NCI-H1694 (cell line): ENCODE data around the gene GDA.
"Not testable (repeated sequence)": the region's sequence is repeated elsewhere in the genome, so short reads cannot be mapped to it uniquely, and the experiment has no call there.

Experiments
- DNase-seq: peaks from one replicate; lab custom pipeline; 2025; lab: John Stamatoyannopoulos, UW

Gene GDA

DNA sequence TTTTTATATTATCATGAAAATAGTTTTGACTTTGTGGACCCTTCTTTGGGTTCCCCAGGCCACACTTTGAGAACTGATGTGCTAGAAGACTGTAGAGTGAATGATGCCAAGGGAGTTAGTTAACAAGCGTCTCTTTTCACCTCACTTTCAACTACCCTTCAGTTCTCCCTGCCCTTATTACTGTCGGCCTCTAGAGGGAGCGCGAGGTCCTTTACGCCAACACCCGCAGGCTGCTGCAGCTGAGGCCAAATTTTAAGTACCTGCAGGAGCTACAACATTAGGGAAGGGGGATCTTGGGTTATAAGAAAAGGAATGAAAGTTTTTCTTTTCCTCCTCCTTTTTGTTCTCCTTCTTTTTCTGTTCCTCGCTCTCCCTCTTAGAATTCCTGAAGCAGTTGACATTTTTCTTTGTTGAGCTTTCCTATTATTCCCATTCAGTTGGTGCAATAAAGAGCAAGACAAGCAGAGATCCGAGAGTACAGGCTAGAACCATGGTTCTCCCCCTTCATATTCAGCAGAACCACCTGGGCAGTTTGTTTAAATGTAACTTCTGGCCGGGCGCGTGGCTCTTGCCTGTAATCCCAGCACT lies 131.8 kb downstream of the GDA start:
- DNase-seq, result no peak

DNA sequence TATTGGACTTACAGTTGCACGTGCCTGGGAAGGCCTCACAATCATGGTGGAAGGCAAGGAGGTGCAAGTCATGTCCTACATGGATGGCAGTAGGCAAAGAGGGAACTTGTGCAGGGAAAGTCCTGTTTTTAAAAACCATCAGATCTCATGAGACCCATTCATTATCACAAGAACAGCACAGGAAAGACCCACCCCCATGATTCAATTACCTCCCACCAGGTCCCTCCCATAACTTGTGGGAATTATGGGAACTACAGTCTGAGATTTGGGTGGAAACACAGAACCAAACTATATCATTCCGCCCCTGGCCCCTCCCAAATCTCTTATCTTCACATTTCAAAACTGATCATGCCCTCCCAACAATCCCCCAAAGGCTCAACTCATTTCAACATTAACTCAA lies 140.2 kb downstream of the GDA start:
- no peak for DNase-seq

DNA sequence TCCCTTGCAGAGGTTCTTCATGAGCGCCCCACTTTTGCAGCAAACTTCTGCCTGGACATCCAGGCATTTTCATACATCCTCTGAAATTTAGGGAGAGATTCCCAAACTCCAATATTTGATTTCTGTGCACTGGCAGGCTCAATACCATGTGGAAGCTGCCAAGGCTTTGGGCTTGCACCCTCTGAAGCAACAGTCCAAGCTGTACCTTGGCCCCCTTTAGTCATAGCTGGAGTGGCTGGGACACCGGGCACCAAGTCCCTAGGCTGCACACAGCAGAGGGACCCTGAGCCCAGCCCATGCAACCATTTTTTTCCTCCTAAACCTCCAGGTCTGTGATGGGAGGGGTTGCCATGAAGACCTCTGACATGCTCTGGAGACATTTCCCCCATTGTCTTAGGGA lies 141.1 kb downstream of the GDA start:
- DNase-seq, result no peak

- not testable (repeated sequence) for DNase-seq
Measured at GRCh38 chr9:72291576-72291975, 142.3 kb downstream of the GDA start.

DNA sequence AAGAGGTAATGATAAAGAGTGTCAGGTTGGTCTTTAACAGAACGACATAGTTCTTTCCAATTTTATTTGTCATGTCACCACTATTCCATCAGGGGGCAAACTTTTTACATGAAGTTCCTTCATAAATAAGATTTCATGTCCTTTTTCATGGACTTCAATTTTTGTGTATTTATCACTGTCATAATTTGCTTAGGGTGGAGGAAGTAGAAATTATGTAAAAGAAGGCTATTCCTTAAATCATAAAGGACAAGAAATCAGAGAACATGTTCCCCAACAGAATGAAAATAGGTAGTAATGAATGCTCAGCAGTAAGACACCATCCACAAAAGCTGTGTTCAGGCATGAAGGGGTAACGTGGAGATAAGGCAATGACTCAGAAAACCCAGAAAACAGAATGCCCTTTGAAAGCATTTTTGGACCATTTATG lies 143.0 kb downstream of the GDA start:
- DNase-seq, result peak; percentile 28

- DNase-seq, result no peak
Measured at GRCh38 chr9:72292874-72293607, 143.8 kb downstream of the GDA start.

DNA sequence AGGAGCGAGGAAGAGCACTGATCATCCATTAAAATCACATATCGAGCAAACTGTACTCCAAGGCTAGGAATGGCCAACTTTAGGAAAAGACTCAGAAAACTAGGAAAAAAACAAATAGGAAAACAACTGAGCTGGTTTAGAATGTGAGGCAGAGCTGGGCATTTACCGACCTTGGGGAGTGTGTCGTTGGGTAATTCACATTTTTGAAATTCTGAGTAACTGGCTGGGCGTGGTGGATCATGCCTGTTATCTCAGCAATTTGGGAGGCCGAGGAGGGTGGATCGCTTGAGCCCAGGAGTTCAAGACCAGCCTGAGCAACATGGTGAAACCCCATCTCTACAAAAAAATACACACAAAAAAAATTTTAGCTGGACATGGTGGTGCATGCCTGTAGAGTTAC lies 145.7 kb downstream of the GDA start:
- no peak for DNase-seq

DNA sequence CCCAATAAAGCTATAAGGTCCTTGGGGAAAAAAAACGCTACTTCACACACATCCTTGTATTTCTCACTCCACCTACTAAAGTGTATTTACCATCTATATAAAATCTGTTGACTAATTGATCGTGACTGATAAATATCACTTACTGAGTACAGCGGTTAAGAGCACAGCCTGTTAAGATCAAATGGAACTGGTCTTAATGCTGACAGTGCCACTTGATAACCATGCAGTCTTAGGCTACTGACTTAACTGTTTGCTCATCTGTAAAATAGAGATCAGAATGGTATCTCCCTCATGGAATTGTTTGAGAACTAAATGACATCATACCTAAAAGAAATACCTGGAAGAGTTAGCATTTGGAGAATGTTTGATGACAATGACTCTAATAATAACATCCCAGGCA lies 148.3 kb downstream of the GDA start:
- no peak for DNase-seq

- DNase-seq, result no peak
Measured at GRCh38 chr9:72299017-72299603, 149.9 kb downstream of the GDA start.

- no peak for DNase-seq
Measured at GRCh38 chr9:72300873-72301272, 151.6 kb downstream of the GDA start.
